Stimulated activated CD4-positive, alpha-beta T cell treated with anti-CD3 and anti-CD28 coated beads, Interleukin-4, amount 100 ng/mL, for 4 hours (primary cell): ENCODE results near the gene CCNQ.

Experiments used
- DNase-seq, 2 experiments: peaks; one replicate each; pipeline ENCODE4 v3.0.0-alpha.2; 2020

The CCNQ gene

DNA sequence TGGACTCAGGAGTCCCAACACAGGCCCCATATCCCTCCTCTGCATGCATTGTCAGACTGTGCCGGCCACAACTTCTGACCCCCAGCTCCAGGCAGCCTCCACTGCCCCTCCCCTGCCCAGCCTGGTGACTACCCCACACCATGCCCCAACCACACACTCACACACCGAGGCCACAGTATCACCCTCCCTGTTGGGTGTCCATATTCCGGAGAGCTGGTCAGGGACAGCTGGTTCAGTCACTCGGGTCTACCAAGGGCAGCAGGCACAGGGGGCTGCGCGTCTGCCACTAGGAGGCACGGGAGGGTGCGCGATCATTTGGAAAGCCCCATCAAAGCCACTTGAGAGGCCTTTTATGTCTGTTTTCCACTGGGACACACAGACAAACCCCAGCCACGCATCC, 26.3 kb downstream of the CCNQ start:
- no peak for DNase-seq

DNA sequence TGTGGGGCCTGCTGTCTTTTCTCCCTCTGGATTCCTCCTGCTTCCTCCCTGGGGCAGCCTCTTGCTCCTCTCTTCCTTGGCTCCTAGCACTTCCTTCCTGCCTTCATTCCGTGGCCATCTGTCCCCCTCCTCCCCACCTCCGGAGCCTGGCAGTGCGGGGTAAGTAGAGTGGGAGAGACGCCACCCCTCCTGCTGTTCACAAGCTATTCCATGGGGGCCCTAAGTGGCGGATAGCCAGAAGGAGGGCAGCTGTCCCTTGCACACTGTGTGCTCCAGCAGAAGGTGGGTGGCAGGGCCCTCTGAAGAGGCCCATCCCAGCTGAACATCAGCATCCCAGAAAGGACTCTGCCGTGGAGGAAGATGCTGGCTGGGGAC, 27.4 kb downstream of the CCNQ start:
- no peak for DNase-seq

DNA sequence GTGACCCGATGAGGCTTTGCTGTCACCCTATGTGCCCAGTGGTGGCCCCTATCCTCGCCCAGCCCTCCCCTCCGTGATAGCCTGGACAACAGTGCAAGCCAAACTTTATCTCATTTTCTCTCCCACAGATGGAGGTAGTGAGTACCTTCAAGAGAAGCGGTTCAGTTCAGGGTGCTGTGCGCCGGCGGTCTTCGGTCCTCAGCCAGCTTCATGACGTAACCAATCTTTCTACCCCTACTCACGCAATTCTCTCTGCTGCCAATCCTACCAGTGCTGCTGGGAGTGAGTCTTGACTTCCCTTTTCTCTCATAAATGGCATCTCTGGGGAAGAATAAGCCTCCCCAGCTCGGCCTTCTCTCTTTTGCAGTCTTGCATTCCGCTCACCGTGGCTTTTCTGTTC, 29.5 kb downstream of the CCNQ start:
- DNase-seq, result no peak

DNA sequence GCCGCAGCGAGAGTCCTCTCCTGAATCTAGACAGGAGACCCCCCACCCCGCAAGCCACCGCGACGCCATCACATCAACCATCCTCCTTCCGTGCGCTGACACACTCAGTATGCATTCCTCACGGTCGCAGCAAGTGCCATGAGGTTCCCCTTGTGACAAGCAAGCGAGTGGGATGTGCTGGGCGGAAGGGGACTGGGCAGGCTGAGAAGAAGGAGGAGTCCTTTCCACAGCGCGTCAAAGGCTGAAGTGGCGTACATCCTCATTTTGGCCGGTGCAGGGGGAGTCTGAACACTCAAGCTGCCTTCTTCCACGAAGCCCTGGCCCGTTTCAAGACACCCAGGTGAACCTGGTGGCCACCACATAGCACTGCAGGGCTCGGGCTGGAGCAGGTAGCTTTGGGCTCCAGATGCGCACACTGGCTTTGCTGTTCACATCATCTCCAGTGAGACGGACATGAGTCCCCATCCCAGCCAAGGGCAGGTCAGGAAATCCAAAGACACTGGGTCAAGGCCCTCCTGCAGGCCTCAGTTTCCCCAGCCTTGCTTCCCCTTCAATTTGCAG, 30.4 kb downstream of the CCNQ start:
- no peak for DNase-seq

DNA sequence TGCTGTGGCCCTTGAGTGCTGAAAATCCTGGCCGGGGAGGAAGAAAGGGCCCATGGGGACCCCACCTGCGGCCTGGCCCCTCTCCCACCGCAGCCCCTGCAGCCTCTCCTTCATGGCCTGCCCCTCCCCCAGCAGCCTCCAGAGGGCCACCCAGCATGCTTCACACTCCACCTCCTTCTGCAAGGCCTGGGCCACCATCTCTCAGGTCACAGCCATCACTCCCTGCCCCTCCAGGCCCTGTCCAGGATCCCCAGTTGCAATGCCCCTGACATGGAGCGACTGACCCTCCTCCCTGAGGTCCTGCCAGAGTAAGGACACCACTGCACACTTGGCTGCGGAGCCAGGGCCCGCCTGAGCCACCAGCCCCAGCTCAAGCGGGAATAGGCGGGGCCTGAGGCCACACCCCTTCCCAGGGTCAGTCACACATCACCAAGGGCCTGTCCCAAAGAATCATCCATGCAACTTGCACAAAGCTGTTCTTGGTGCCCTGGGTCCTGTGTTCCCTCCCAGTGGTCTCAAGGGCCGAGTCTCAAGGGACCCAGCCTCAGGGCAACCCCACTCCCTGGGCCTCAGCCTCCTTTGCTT, 32.9 kb downstream of the CCNQ start:
- DNase-seq, result no peak

DNA sequence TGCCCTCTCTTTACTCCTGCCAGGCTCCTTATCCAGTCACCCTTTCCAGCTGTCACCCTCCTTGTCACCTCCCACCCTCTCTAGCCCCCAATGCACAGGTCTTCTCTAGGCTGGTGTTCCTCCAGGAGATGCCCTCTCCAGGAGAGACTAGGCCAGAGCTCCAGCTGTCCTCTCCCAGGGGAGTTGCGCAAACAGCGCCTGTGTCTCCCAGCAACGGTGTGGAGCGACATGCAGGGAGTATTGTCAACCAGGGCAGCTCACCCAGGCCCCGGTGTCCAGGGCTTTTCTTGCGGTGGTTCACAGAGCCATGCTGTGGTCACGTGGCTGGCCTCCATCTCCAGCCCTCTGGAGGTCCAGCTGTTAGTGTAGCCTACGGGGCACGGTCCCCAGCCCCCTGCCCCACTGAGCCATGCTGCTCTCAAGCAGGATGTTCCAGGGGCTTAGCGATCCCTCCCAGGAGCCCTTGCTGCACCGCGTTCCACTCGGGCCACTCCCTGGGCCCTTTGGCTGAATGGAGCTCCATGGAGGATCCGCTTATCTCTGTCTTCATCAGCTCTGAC, 34.8 kb downstream of the CCNQ start:
- DNase-seq, result no peak

DNA sequence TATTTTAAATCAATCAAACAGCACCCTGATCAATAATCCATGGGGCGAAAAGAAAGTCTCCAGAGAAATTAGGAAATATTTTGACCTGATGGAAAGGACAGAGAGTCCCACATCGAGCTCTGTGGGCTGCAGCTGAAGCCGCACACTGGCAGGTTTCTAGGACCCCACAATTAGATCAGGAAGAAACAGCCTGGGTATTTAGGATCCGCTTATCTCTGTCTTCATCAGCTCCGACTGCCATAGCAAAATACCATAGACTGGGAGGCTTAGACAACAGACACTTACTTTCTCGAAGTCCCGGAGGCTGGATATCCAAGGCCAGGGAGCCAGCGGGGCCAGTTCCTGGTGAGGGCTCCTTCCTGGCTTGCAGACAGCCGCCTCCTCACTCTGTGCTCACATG, 36.4 kb downstream of the CCNQ start:
- DNase-seq, result no peak

DNA sequence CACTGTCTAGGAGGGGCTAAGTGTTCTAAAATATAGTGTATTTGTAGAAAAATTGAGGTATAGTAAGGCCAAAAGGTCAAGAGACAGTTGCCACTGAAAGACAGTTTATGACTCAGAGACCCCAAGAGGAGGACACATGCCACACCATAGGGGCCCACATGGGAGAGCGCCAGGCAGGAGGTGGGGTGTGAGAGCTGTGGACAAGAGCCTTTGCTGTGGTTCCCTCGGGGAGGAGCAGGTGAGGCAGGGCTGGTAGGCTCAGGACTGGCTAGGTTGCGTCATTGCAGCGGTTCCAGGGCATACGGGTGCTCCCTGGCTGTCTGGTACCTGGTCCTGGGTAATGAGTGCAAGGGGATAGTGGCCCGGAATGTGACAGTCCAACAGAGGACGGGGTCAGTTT, 37.6 kb downstream of the CCNQ start:
- DNase-seq, result no peak

DNA sequence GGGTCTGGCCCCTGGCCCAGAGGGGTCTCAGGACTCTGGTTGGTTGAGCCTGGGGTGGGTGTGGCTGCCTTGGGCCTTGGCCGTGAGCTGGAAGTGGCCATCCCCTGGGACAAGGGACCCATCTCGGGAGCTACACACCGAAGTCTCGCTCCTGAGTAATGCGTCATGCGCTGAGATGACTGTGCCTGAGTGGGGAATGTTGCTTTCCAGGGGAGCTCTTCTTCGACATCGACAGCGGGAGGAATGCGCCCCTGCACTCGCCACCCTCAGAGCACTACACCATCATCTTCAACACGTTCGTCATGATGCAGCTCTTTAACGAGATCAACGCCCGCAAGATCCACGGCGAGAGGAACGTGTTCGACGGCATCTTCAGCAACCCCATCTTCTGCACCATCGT, 38.5 kb downstream of the CCNQ start:
- no peak for DNase-seq

DNA sequence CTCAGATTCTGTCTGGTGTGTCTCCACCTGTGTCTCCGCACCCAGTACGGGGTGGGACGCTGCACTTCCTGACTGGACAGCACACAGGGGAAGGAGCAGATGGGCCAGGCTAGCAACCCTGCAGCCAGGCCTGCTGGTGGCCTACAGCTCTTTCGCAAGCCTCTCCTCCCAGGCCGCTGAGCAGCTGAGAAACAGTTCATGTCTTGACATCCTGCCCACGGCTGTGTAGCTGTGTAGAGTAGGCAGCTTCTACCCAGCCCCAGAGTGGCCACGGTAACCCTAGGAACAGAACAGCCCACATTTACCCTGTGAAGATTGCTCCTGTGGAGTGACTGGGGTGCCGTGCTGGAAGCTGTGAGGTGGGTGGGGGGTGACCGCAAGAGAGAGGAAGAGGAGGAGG, 38.9 kb downstream of the CCNQ start:
- DNase-seq, result no peak

DNA sequence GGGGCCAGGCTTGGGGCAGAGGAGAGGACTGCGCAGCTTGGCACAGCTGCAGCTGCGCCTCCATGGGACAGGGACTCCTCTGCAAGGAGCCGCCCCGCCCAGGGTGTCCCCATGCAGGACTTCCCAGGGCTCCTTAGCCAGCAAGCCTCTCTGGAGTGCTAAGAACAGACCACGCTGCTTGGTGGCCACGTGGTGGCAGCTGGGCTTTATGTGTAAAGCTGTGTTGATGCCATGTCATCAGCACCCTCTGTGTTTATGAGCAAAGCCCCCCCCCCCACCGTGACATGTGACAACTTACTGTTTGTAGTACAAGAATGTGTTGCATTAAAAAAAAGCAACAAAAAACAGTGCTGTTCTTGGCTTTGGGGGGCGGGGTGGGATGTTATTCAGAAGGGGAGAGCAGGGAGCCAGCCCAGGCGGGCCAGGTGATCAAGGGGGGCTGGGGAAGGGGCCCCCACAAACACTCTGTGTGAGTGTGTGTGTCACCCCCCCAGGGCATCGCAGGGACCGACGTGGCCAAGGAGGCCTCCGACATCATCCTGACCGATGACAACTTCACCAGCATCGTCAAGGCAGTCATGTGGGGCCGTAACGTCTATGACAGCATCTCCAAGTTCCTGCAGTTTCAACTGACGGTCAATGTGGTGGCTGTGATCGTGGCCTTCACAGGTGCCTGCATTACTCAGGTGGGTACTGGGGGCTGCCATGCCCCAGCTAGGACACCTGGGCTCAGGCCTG, 41.2 kb downstream of the CCNQ start:
- DNase-seq, result no peak

DNA sequence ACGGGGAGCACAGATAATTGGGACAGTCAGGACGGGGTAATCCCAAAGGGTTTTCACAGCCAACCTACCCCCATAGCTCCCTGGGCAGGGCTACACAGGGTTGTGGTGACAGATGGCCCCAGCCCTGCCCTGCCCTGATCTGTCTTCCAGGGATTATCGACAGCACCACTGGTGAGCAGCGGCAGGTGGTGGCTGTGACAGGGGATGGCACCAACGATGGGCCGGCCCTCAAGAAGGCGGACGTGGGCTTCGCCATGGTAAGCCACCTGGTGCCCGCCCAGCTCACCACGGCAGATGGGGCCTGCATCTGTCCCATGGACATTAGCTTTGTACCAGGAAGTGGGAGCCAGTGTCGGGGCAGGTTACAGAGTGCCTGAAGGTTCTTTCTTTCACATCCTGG, 42.2 kb downstream of the CCNQ start:
- no peak for DNase-seq

DNA sequence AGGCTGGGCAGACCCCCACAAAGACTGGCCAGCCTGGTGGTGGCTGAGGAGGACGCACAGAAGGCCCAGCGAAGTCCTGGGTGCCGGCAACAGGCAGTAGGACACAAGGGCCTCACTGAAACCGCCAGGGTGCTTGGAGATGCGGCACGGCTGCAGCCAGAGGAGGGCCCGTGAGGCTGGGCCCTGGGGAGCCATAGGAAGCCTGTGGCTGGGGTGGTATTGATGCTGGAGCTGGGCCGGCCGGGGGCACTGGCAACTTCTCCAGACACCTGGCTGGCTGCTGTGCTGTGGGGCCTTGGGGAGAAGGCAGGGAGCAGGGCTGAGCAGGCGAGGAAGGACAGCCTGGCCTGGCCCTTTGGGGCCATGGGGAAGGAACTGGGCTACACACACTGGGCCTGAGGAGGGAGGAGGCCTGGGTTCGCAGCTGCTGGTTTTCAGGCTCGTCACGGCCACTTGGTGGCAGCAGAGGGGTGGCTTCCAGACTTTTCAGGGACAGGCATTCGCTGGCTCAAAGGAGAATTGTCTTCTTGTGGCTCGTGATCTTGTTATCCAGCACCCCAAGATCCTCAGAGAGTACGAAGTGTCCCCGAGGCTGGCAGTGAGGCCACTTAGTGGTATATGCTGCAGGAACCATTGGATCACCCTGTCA, 44.3 kb downstream of the CCNQ start:
- peak; percentile 38 to 55 for DNase-seq

DNA sequence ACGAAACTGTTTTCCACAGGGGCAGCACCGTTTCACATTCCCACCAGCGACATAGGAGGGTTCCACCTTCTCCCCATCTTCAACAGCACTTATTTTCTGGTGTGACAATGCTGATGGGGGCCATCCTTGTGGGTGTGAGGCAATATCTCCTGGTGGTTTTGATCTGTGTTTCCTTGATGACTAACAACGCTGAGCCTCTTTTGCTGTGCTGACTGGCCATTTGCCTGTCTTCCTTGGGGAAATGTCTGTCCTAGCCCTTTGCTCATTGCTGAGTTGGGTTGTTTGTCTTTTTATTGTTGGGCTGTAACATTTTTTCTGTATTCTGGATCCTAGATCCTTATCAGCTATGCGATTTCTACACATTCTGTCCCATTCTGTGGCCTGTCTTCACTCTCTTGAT, 47.8 kb downstream of the CCNQ start:
- DNase-seq, result no peak

DNA sequence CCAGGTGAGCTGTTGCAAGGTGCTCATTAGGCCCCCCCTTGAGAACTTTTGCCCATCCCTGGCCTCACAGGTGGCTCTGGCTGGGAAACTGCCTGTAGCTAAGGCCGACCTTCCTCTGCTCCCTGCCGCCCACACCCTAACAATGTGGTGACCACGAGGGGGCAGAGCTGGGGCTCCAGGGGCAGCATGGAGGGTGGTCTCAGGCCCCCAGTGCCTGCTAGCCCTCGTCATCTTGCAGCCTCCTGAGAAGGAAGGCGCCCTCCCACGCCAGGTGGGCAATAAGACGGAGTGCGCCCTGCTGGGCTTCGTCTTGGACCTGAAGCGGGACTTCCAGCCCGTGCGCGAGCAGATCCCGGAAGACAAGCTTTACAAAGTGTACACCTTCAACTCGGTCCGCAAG, 49.1 kb downstream of the CCNQ start:
- no peak for DNase-seq

DNA sequence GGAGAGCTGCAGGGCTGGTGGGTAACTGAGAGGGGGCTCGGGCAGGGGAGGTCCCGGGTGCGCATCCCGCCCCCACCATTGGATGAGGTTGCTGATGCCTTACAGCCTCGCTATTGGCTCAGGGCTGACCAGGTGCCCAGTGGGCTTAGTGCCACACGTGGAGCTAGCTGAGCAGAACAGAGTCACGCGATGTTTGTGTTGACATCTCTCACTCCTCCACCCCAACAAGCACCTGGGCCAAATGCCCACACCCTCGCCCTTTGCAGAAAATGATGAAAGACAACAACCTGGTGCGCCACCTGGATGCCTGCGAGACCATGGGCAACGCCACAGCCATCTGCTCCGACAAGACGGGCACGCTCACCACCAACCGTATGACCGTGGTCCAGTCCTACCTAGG, 49.7 kb downstream of the CCNQ start:
- DNase-seq, result no peak

DNA sequence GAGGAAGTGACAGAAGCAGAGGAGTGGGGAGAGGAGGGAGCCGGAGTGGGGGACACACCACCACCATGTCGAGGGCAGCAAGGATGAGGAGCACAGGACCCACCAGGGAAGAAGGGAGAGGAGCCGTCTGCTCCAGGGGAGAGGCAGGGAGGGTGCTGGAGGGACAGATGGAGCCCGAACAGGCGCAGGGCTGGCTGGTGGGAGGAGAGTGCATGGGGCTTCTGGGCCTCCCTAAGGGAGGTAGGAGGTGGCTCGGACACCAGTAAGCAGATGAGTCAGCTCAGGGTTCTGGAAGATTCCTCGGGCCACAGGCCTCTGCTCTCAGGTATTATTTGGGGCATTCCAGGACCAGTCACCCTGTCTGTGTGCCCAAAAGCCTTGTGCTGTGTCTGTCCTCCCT, 51.7 kb downstream of the CCNQ start:
- DNase-seq, result no peak

DNA sequence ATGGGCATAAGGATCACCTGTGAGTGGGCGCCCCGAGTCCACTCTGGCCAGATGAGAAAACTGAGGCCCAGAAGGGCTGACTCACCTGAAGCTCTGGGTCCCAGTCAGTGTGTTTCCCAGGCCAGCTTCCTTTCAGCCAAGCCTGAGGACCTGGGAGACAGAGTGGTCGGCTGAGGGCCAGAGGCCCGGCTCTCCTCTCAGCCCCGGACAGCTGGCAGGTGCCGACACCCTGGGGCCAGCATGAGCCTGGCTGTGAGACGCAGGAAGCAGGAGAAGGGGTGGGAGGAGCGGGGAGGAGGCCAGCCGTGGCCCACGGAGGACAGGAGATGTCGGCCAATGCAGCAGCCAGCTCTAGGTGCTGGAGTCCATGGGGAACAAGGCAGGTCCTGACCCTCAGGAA, 52.6 kb downstream of the CCNQ start:
- DNase-seq, result no peak

DNA sequence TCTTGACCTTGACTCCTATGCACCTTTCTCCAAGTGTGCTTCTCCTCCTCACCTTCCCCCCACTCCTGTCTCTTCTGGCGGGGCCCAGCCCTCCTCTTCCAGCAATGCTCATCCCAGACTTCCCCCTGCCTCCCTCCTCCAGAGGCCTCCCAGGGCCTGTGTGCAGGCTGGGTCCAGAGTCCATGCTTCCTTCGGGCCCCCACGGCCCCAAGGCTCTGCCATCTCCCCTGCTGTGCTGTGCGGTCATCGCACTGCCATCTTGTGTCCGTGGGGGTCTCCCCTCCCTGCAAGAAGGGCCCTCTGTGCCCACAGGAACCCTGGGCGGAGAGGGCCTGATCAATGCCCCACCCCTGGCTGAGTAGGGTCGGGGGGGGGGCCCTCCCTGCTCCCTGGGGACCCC, 54.2 kb downstream of the CCNQ start:
- no peak for DNase-seq

DNA sequence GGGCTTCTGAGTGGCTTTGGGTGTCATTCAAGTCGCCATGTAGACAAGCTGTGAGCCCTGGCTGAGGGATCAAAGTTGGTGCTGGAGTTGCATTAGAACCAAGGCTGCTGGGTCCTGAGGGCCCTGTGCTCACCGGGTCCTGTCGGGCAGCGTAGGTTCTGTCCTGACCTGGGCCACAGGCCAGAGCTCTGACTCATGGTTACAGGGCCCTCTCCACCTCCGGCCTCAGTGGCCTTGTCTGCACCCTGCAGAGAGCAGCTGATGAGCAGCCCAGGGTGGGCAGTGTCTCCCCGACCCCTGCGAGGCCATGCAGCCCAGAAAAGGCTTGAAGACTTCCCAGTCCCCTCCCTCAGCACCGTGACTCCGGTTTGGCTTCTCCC, 59.0 kb downstream of the CCNQ start:
- no peak for DNase-seq

DNA sequence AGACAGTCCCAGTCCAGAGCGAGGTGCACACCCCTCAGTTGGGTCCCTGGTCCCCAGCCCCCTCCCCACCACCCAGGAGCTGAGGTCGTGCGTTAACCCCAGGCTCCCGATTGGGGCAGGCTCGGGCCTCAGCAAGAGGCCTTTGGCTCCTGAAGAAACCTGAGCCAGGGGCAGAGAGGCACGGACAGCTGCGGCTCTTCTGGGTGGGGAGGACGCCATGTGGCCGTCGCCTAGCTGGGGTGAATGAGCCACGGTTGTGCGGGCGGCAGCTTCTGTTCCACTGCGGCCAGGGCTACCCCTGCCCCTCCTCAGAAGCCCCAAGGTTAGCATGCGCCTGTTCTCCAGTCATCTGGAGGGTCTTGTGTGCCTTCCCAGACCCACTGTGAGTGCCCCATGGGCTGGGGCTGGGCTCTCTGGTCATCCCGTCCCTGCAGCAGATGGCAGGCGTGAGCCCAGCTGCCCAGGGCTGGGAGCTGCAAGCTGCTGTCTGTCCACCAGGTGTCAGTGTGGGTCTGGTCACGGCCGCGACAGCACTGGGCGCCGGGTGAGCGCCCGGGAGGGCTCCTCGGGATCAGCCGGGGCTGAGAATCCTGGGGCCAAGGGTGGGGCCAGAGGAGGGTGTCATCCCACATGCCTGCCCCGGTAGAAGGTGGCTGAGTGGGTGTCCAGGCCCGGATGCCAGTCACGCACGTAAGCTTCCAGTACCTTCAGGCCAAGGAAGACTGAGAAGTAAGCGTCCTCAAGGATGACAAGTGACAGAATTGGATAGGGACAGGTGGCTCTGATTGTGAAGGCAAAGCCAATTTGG, 59.6 kb downstream of the CCNQ start:
- DNase-seq, result peak; percentile 38 to 54

DNA sequence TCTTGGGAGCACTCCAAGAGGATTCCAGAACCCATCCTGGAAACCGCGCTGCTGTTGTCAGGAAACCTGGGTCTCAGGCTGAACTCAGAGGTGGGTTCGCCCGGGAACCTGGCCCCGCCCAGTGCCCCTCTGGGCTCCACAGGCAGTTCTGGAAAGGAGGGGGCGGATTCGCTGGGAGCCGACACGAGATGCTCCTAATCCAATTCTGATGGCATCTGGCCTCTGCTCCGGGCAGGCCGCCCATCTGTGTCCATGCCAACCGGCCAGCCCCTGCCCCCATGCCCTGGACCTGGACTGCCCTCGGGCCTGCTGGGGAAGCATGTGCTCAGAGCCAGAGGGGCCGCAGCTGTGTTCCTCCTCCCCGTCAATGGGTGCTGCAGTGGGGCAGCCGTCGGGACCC, 60.5 kb downstream of the CCNQ start:
- DNase-seq, result no peak
